T-helper 2 cell treated with Interferon-gamma antibody and Interleukin-4, amounts not matched to agents 100 ng/mL and 5 ng/mL, for 36 hours (primary cell): ENCODE measurements around the gene LRRK2. TPM values are rescaled to one million over a fixed set of nuclear protein-coding genes. Genes with fewer than 3 reads are reported as not detected.

ENCODE experiments used
- intact Hi-C: fragments of 100-400 bp; cut with micrococcal nuclease; formaldehyde crosslinking; loops from one replicate; pipeline ENCODE4 v1.15.1; 2023
- total RNA-seq: library from RNA; stranded (reverse); gene quantifications from 2 replicates; pipeline ENCODE4 v1.2.3, GENCODE V29; 2022

LRRK2 gene
- total RNA-seq, 1 donor from 2014 or later, result 0.14 TPM

DNA sequence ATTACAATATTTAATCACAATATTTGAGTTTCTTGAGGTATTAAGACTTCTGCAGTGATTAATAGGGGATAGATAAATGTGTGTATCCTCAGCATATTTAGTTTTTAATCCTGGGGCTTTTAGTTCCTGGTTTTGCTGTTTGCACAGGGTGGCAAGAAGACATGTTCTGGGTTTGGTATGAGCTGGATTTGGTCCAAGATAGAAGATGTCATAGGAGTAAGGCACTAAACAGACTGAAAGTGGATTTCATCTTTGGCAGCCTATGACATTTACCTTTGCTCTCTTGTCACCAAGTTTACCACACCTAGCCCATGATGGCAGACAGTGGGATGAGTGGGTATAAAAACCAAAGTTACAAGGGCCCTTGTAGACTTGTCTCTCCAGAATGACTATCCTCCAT, 168.2 kb downstream of the LRRK2 start:
- intact Hi-C loops, result no loop called here

DNA sequence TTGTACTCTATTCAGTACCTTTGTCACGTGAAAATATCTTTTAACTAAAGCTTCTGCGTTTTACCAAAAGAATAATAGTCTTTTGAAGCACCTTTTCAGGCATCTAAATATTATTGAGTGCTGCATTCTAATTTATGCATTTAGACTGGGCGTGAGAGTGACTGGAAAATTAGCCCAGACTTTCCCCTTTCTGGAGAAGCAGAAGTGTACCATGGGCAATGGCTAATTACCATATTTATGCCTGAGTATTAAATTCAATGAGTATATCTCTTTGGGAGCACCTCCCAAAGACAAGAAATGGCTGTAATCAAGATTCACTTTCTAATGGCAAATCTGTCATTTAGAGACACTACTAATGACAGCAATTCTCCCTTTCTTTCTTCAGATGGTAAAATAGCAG, 174.9 kb downstream of the LRRK2 start:
- intact Hi-C loops, result no loop called here

DNA sequence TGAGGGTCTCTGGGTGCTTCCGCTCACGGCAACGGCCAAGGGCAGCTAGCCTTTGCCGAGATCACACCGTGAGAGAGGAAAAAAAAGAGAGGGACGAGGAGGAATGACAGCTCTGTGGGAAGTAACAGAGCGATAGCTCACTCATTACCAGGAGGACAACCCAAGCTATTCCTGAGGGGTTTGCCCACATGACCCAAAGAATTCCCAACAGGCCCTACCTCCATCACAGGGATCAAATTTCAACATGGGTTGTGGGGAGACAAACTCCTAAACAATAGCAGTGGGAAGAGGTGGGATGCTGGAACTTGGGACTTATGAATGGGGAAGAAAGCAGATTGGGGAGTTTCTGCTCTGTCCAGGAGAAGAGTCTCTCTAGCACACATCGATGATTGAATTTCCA, 180.6 kb downstream of the LRRK2 start:
- intact Hi-C loops, result no loop called here

Other genes starting within 250 kb of the LRRK2 start
- 2.4 and 3.2 TPM in 2 replicates for gene SLC2A13, start 118.9 kb upstream of the LRRK2 start, total RNA-seq